ENCODE data around the gene CFAP46.

DNA sequence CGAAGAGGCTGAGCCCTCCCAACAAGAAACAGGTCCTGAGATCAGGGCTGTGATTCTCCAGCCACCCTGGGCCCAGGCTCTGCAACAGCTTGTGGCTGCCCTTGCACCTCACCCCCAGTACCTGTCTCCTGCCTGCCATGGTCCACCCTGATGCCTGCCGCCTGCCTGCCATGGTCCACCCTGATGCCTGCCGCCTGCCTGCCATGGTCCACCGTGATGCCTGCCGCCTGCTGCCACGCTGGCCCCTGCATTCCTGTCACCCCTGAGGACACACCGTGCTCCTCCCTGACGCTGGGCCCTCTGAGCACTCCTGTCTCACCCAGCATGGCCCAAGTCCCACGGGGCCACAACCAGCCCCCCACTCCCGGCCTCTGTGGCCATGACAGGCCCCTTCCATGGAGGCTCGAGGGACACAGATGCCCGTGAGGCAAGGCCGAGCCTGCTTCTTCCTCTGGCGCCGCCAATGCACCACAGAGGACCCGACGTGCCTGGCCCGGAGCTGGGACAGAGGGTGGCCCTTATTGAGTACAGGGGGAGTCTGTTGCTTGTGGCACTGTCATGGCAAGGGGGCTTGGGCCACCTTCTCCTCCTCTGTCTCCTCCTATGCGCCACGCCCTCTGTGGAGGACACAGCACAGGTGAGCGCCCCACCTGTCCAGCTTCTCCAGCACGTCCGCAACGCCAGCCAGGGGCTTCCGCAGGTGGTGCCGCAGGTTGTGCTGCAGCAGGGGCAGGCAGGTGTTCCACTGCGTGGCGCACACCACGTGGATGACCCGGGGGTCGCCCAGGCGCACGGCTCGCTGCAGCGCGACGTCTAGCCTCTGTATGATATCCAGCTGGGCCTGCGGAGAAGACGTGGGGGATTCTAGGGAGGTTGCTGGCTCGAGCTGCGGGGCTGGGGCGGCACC, 18.1 kb downstream of the CFAP46 start:
- TF ChIP-seq, protein P1, sequence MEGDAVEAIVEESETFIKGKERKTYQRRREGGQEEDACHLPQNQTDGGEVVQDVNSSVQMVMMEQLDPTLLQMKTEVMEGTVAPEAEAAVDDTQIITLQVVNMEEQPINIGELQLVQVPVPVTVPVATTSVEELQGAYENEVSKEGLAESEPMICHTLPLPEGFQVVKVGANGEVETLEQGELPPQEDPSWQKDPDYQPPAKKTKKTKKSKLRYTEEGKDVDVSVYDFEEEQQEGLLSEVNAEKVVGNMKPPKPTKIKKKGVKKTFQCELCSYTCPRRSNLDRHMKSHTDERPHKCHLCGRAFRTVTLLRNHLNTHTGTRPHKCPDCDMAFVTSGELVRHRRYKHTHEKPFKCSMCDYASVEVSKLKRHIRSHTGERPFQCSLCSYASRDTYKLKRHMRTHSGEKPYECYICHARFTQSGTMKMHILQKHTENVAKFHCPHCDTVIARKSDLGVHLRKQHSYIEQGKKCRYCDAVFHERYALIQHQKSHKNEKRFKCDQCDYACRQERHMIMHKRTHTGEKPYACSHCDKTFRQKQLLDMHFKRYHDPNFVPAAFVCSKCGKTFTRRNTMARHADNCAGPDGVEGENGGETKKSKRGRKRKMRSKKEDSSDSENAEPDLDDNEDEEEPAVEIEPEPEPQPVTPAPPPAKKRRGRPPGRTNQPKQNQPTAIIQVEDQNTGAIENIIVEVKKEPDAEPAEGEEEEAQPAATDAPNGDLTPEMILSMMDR (IDR thresholded peaks at IDR 0.05; ENCODE audit: poor library complexity, severe bottlenecking), result no peak
- TF ChIP-seq EP300 (conservative IDR thresholded peaks at IDR 0.05; ENCODE audit: poor library complexity, severe bottlenecking), result no peak

Data from neural cell (in vitro differentiated cells).